ENCODE measurements around the gene DKC1.

Gene DKC1

GRCh38 chrX:154737136-154737535 lies 25.5 kb upstream of the DKC1 start:
- H4K8ac ChIP-seq (ENCODE audit: low read depth, low read length) = no peak overlapping the region
- H2AK5ac ChIP-seq (ENCODE audit: low read depth, low read length) = no peak overlapping the region
- peaks cover 0 to 43% (median 0%) of the 10 kb centered on the region in 3 experiments for H3K27me3 ChIP-seq (ENCODE audit: control insufficient read depth in 3 of 3, insufficient read depth in 3 of 3, low read depth in 1 of 3, low read length in 3 of 3)
- H3K4me2 ChIP-seq (ENCODE audit: insufficient read depth, low read length, poor library complexity, severe bottlenecking) = no peak overlapping the region
- H3K4me1 ChIP-seq (ENCODE audit: control insufficient read depth in 2 of 2, insufficient read depth in 1 of 2, low read depth in 1 of 2, low read length in 2 of 2) = peaks cover 0 to 4% of the 10 kb centered on the region in 2 donors
- WGBS, 2 donors (ENCODE audit: extremely low coverage in 2 of 2, insufficient read length in 2 of 2, insufficient replicate concordance in 1 of 2) = 100% methylated on average over 1 of the region's 5 CpGs; no CpG with 5 or more reads in 1 of the 2 donors
- no peak overlapping the region for H3K27ac ChIP-seq (replicated peaks; ENCODE audit: low read length)
- no peaks in the 10 kb centered on the region for H3K79me1 ChIP-seq (ENCODE audit: low read depth, low read length)
- H3K9me3 ChIP-seq (replicated peaks in 1 of 2; ENCODE audit: control insufficient read depth in 2 of 2, insufficient read depth in 1 of 2, low read depth in 1 of 2, low read length in 2 of 2) = no peaks in the 10 kb centered on the region
- H3K4ac ChIP-seq (ENCODE audit: low read length) = no peak overlapping the region
- no peaks in the 10 kb centered on the region for H3K36me3 ChIP-seq (replicated peaks in 1 of 2; ENCODE audit: control insufficient read depth in 2 of 2, insufficient read depth in 2 of 2, low read length in 2 of 2)
- H2BK5ac ChIP-seq (ENCODE audit: low read length) = no peak overlapping the region
- no peak overlapping the region for H2AFZ ChIP-seq (ENCODE audit: low read length)
- H3K9ac ChIP-seq (ENCODE audit: low read depth, low read length, poor library complexity) = no peak overlapping the region
- no peak overlapping the region for H3K14ac ChIP-seq (ENCODE audit: low read length)
- H2BK12ac ChIP-seq (ENCODE audit: low read length) = no peak overlapping the region
- H4K91ac ChIP-seq (ENCODE audit: low read depth, low read length, poor library complexity) = no peak overlapping the region
- H2BK120ac ChIP-seq (ENCODE audit: low read depth, low read length) = no peak overlapping the region
- no peak overlapping the region for H3K4me3 ChIP-seq (ENCODE audit: low read length in 2 of 2)
- no peak overlapping the region for H3K23ac ChIP-seq (ENCODE audit: low read depth, low read length, poor library complexity)
- no peak overlapping the region for H3K18ac ChIP-seq (ENCODE audit: low read length)
- DNase-seq (ENCODE audit: low spot score) = no peak
- H2BK15ac ChIP-seq (ENCODE audit: low read length) = no peak overlapping the region

GRCh38 chrX:154738011-154738738 lies 24.5 kb upstream of the DKC1 start:
- Histone ChIP-seq H3K23ac (ENCODE audit: low read depth, low read length, poor library complexity) (no peak overlapping the region), H3K4ac (ENCODE audit: low read length) (no peak overlapping the region), H3K9ac (ENCODE audit: low read depth, low read length, poor library complexity) (no peak overlapping the region), H2BK120ac (ENCODE audit: low read depth, low read length) (no peak overlapping the region), H2AFZ (ENCODE audit: low read length) (no peak overlapping the region), H4K8ac (ENCODE audit: low read depth, low read length) (no peak overlapping the region), H3K14ac (ENCODE audit: low read length) (no peak overlapping the region), H3K79me1 (ENCODE audit: low read depth, low read length) (no peaks in the 10 kb centered on the region), H2AK5ac (ENCODE audit: low read depth, low read length) (no peak overlapping the region), H2BK5ac (ENCODE audit: low read length) (no peak overlapping the region), H3K36me3 (replicated peaks in 1 of 2; ENCODE audit: control insufficient read depth in 2 of 2, insufficient read depth in 2 of 2, low read length in 2 of 2) (no peaks in the 10 kb centered on the region), H3K18ac (ENCODE audit: low read length) (no peak overlapping the region), H3K9me3 (replicated peaks in 1 of 2; ENCODE audit: control insufficient read depth in 2 of 2, insufficient read depth in 1 of 2, low read depth in 1 of 2, low read length in 2 of 2) (no peaks in the 10 kb centered on the region), H3K27me3 (ENCODE audit: control insufficient read depth in 3 of 3, insufficient read depth in 3 of 3, low read depth in 1 of 3, low read length in 3 of 3) (peaks cover 0 to 40% (median 0%) of the 10 kb centered on the region in 3 experiments), H4K91ac (ENCODE audit: low read depth, low read length, poor library complexity) (no peak overlapping the region), H2BK15ac (ENCODE audit: low read length) (no peak overlapping the region), H3K4me1 (ENCODE audit: control insufficient read depth in 2 of 2, insufficient read depth in 1 of 2, low read depth in 1 of 2, low read length in 2 of 2) (peaks cover 0 to 4% of the 10 kb centered on the region in 2 donors), H3K27ac (replicated peaks; ENCODE audit: low read length) (no peak overlapping the region), H3K4me3 (ENCODE audit: low read length in 2 of 2) (no peak overlapping the region), H3K4me2 (ENCODE audit: insufficient read depth, low read length, poor library complexity, severe bottlenecking) (no peak overlapping the region), H2BK12ac (ENCODE audit: low read length) (no peak overlapping the region)
- no peak for DNase-seq (ENCODE audit: low spot score)
- WGBS, 2 donors (ENCODE audit: extremely low coverage in 2 of 2, insufficient read length in 2 of 2, insufficient replicate concordance in 1 of 2) = 100% methylated on average over 1 of the region's 8 CpGs; no CpG with 5 or more reads in 1 of the 2 donors

- H3K23ac ChIP-seq (ENCODE audit: low read depth, low read length, poor library complexity) = no peak overlapping the region
- no peak overlapping the region for H3K18ac ChIP-seq (ENCODE audit: low read length)
- H3K14ac ChIP-seq (ENCODE audit: low read length) = no peak overlapping the region
- no peak overlapping the region for H4K8ac ChIP-seq (ENCODE audit: low read depth, low read length)
- DNase-seq (ENCODE audit: low spot score) = no peak
- no peak overlapping the region for H2BK12ac ChIP-seq (ENCODE audit: low read length)
- H3K4me2 ChIP-seq (ENCODE audit: insufficient read depth, low read length, poor library complexity, severe bottlenecking) = no peak overlapping the region
- no peak overlapping the region for H2BK5ac ChIP-seq (ENCODE audit: low read length)
- no peak overlapping the region for H3K9ac ChIP-seq (ENCODE audit: low read depth, low read length, poor library complexity)
- H3K4me3 ChIP-seq (ENCODE audit: low read length in 2 of 2) = no peak overlapping the region
- H3K9me3 ChIP-seq (replicated peaks in 1 of 2; ENCODE audit: control insufficient read depth in 2 of 2, insufficient read depth in 1 of 2, low read depth in 1 of 2, low read length in 2 of 2) = no peaks in the 10 kb centered on the region
- no peaks in the 10 kb centered on the region for H3K79me1 ChIP-seq (ENCODE audit: low read depth, low read length)
- no peak overlapping the region for H4K91ac ChIP-seq (ENCODE audit: low read depth, low read length, poor library complexity)
- H3K36me3 ChIP-seq (replicated peaks in 1 of 2; ENCODE audit: control insufficient read depth in 2 of 2, insufficient read depth in 2 of 2, low read length in 2 of 2) = no peaks in the 10 kb centered on the region
- H3K27me3 ChIP-seq (ENCODE audit: control insufficient read depth in 3 of 3, insufficient read depth in 3 of 3, low read depth in 1 of 3, low read length in 3 of 3) = peaks cover 0 to 31% (median 0%) of the 10 kb centered on the region in 3 experiments
- H2AFZ ChIP-seq (ENCODE audit: low read length) = no peak overlapping the region
- no peaks in the 10 kb centered on the region for H3K4me1 ChIP-seq (ENCODE audit: control insufficient read depth in 2 of 2, insufficient read depth in 1 of 2, low read depth in 1 of 2, low read length in 2 of 2)
- H3K4ac ChIP-seq (ENCODE audit: low read length) = no peak overlapping the region
- no peak overlapping the region for H2AK5ac ChIP-seq (ENCODE audit: low read depth, low read length)
- H2BK15ac ChIP-seq (ENCODE audit: low read length) = no peak overlapping the region
- no peak overlapping the region for H2BK120ac ChIP-seq (ENCODE audit: low read depth, low read length)
- no peak overlapping the region for H3K27ac ChIP-seq (replicated peaks; ENCODE audit: low read length)
- WGBS, 2 donors (ENCODE audit: extremely low coverage in 2 of 2, insufficient read length in 2 of 2, insufficient replicate concordance in 1 of 2) = no CpG with 5 or more reads among the region's 2 CpGs
Observed at GRCh38 chrX:154739952-154740465, 22.7 kb upstream of the DKC1 start.

GRCh38 chrX:154742613-154743012 lies 20.1 kb upstream of the DKC1 start:
- DNase-seq (ENCODE audit: low spot score) = no peak
- H3K23ac ChIP-seq (ENCODE audit: low read depth, low read length, poor library complexity) = no peak overlapping the region
- no peaks in the 10 kb centered on the region for H3K36me3 ChIP-seq (replicated peaks in 1 of 2; ENCODE audit: control insufficient read depth in 2 of 2, insufficient read depth in 2 of 2, low read length in 2 of 2)
- no peaks in the 10 kb centered on the region for H3K9me3 ChIP-seq (replicated peaks in 1 of 2; ENCODE audit: control insufficient read depth in 2 of 2, insufficient read depth in 1 of 2, low read depth in 1 of 2, low read length in 2 of 2)
- H2AK5ac ChIP-seq (ENCODE audit: low read depth, low read length) = no peak overlapping the region
- no peak overlapping the region for H2AFZ ChIP-seq (ENCODE audit: low read length)
- H3K14ac ChIP-seq (ENCODE audit: low read length) = no peak overlapping the region
- H3K79me1 ChIP-seq (ENCODE audit: low read depth, low read length) = no peaks in the 10 kb centered on the region
- no peaks in the 10 kb centered on the region for H3K4me1 ChIP-seq (ENCODE audit: control insufficient read depth in 2 of 2, insufficient read depth in 1 of 2, low read depth in 1 of 2, low read length in 2 of 2)
- H2BK12ac ChIP-seq (ENCODE audit: low read length) = no peak overlapping the region
- no peak overlapping the region for H3K4ac ChIP-seq (ENCODE audit: low read length)
- no peak overlapping the region for H3K4me2 ChIP-seq (ENCODE audit: insufficient read depth, low read length, poor library complexity, severe bottlenecking)
- no peak overlapping the region for H4K8ac ChIP-seq (ENCODE audit: low read depth, low read length)
- H2BK120ac ChIP-seq (ENCODE audit: low read depth, low read length) = no peak overlapping the region
- peaks cover 0 to 21% (median 0%) of the 10 kb centered on the region in 3 experiments for H3K27me3 ChIP-seq (ENCODE audit: control insufficient read depth in 3 of 3, insufficient read depth in 3 of 3, low read depth in 1 of 3, low read length in 3 of 3)
- H4K91ac ChIP-seq (ENCODE audit: low read depth, low read length, poor library complexity) = no peak overlapping the region
- no peak overlapping the region for H2BK5ac ChIP-seq (ENCODE audit: low read length)
- H3K4me3 ChIP-seq (ENCODE audit: low read length in 2 of 2) = no peak overlapping the region
- no peak overlapping the region for H2BK15ac ChIP-seq (ENCODE audit: low read length)
- no peak overlapping the region for H3K18ac ChIP-seq (ENCODE audit: low read length)
- H3K27ac ChIP-seq (replicated peaks; ENCODE audit: low read length) = no peak overlapping the region
- H3K9ac ChIP-seq (ENCODE audit: low read depth, low read length, poor library complexity) = no peak overlapping the region
